Karpas-422 (cell line): ENCODE results near the gene SLC8A3. TPM values are rescaled to one million over a fixed set of nuclear protein-coding genes. Genes with fewer than 3 reads are reported as not detected.
A peak's percentile ranks its signal among the peaks of the same experiment; 100 is the strongest.

Experiments
- DNase-seq: peaks from one replicate; pipeline ENCODE4 v3.0.0-alpha.2; 2015
- H2AFZ ChIP-seq: fragments of 200-600 bp; sonication (generic); 2 replicates; pipeline ENCODE4 v1.6.1; 2014; ENCODE audit warnings: antibody characterized with exemption, low read length, mixed read lengths
- H3K27ac ChIP-seq: fragments of 200-600 bp; sonication (generic); 2 replicates; pipeline ENCODE4 v1.5.1; 2014; ENCODE audit warnings: mild to moderate bottlenecking, low read length, moderate library complexity
- H3K27me3 ChIP-seq: fragments of 200-600 bp; sonication (generic); 2 replicates; pipeline ENCODE4 v1.6.1; 2014; ENCODE audit warnings: low read length, mixed read lengths
- H3K36me3 ChIP-seq: fragments of 200-600 bp; sonication (generic); 2 replicates; pipeline ENCODE4 v1.6.1; 2014; ENCODE audit warnings: low read length, mixed read lengths; ENCODE audit not compliant: insufficient read depth
- H3K4me1 ChIP-seq: fragments of 200-600 bp; sonication (generic); 2 replicates; pipeline ENCODE4 v1.6.1; 2014; ENCODE audit warnings: mild to moderate bottlenecking, low read length, mixed read lengths
- H3K4me2 ChIP-seq: fragments of 200-600 bp; sonication (generic); 2 replicates; pipeline ENCODE4 v1.6.1; 2014; ENCODE audit warnings: low read length, low read depth, mild to moderate bottlenecking; ENCODE audit not compliant: poor library complexity, severe bottlenecking
- H3K4me3 ChIP-seq: fragments of 200-600 bp; sonication (generic); 2 replicates; pipeline ENCODE4 v1.5.1; 2014; ENCODE audit warnings: mild to moderate bottlenecking, antibody characterized with exemption, low read length, mixed read lengths
- H3K79me2 ChIP-seq: fragments of 200-600 bp; sonication (generic); 2 replicates; pipeline ENCODE4 v1.6.1; 2014; ENCODE audit warnings: mild to moderate bottlenecking, low read length, mixed read lengths
- H3K9ac ChIP-seq: fragments of 200-600 bp; sonication (generic); 2 replicates; pipeline ENCODE4 v1.6.0; 2014; ENCODE audit warnings: low read length
- H3K9me2 ChIP-seq: fragments of 200-600 bp; sonication (generic), shearing (Covaris generic); replicated peaks from 2 replicates; pipeline ENCODE4 v1.6.0; 2014; ENCODE audit warnings: mild to moderate bottlenecking, low read length, moderate library complexity; ENCODE audit not compliant: insufficient read depth
- H3K9me3 ChIP-seq: fragments of 300-700, 200-600 bp; sonication (generic); 2 replicates; pipeline ENCODE4 v1.6.1; 2014; ENCODE audit warnings: low read length, mixed read lengths
- H4K20me1 ChIP-seq: fragments of 200-600 bp; sonication (generic); 2 replicates; pipeline ENCODE4 v1.6.1; 2014; ENCODE audit warnings: mild to moderate bottlenecking, antibody characterized with exemption, low read length, low read depth; ENCODE audit not compliant: insufficient read depth
- total RNA-seq: library from RNA; depleted of rRNA; stranded (reverse); fragments of >200 nt; shearing (Covaris generic); gene quantifications from 2 replicates; pipeline ENCODE4 v1.2.3, GENCODE V29; 2014; ENCODE audit warnings: low replicate concordance

The SLC8A3 gene
- total RNA-seq, 1 experiment from 2014 or later, result not detected

GRCh38 chr14:70100071-70100470 lies 88.7 kb downstream of the SLC8A3 start:
- no peak overlapping the region for H2AFZ ChIP-seq
- no peak for DNase-seq
- no peaks in the 10 kb centered on the region for H3K79me2 ChIP-seq
- H3K9me2 ChIP-seq, result no peaks in the 10 kb centered on the region
- H3K9me3 ChIP-seq, result no peaks in the 10 kb centered on the region
- no peaks in the 10 kb centered on the region for H4K20me1 ChIP-seq
- no peak overlapping the region for H3K9ac ChIP-seq
- peaks cover 2% of the 10 kb centered on the region; the same call in 1 of the 2 replicates for H3K27me3 ChIP-seq
- H3K36me3 ChIP-seq, result no peaks in the 10 kb centered on the region
- H3K4me1 ChIP-seq, result no peaks in the 10 kb centered on the region
- H3K4me3 ChIP-seq, result no peak overlapping the region
- H3K27ac ChIP-seq, result no peak overlapping the region
- H3K4me2 ChIP-seq, result no peak overlapping the region

GRCh38 chr14:70098250-70098809 lies 90.4 kb downstream of the SLC8A3 start:
- H3K9ac ChIP-seq, result no peak overlapping the region
- no peaks in the 10 kb centered on the region for H3K9me2 ChIP-seq
- no peaks in the 10 kb centered on the region for H3K36me3 ChIP-seq
- no peaks in the 10 kb centered on the region for H3K4me1 ChIP-seq
- H3K4me3 ChIP-seq, result no peak overlapping the region
- no peak overlapping the region for H2AFZ ChIP-seq
- no peaks in the 10 kb centered on the region for H4K20me1 ChIP-seq
- no peaks in the 10 kb centered on the region for H3K79me2 ChIP-seq
- H3K27ac ChIP-seq, result no peak overlapping the region
- no peaks in the 10 kb centered on the region for H3K27me3 ChIP-seq
- H3K4me2 ChIP-seq, result no peak overlapping the region
- no peaks in the 10 kb centered on the region for H3K9me3 ChIP-seq
- DNase-seq, result no peak

- H3K4me2 ChIP-seq, result no peak overlapping the region
- H3K4me3 ChIP-seq, result no peak overlapping the region
- H4K20me1 ChIP-seq, result no peaks in the 10 kb centered on the region
- H3K9me2 ChIP-seq, result no peaks in the 10 kb centered on the region
- H3K79me2 ChIP-seq, result no peaks in the 10 kb centered on the region
- DNase-seq, result no peak
- no peak overlapping the region for H2AFZ ChIP-seq
- no peaks in the 10 kb centered on the region for H3K27me3 ChIP-seq
- H3K9ac ChIP-seq, result no peak overlapping the region
- H3K9me3 ChIP-seq, result no peaks in the 10 kb centered on the region
- no peaks in the 10 kb centered on the region for H3K4me1 ChIP-seq
- H3K36me3 ChIP-seq, result no peaks in the 10 kb centered on the region
- H3K27ac ChIP-seq, result no peak overlapping the region
These were observed 91.0 kb downstream of the SLC8A3 start for GRCh38 chr14:70097576-70098249.

- no peaks in the 10 kb centered on the region for H3K9me2 ChIP-seq
- DNase-seq, result peak; percentile 60
- no peaks in the 10 kb centered on the region for H3K4me1 ChIP-seq
- H3K27ac ChIP-seq, result no peak overlapping the region
- H3K4me3 ChIP-seq, result no peak overlapping the region
- H4K20me1 ChIP-seq, result no peaks in the 10 kb centered on the region
- no peaks in the 10 kb centered on the region for H3K79me2 ChIP-seq
- no peak overlapping the region for H3K9ac ChIP-seq
- H3K36me3 ChIP-seq, result no peaks in the 10 kb centered on the region
- no peaks in the 10 kb centered on the region for H3K27me3 ChIP-seq
- no peak overlapping the region for H2AFZ ChIP-seq
- H3K9me3 ChIP-seq, result no peaks in the 10 kb centered on the region
- H3K4me2 ChIP-seq, result no peak overlapping the region
These were observed 91.9 kb downstream of the SLC8A3 start for GRCh38 chr14:70096866-70097265.

GRCh38 chr14:70094631-70095030 lies 94.1 kb downstream of the SLC8A3 start:
- H4K20me1 ChIP-seq, result no peaks in the 10 kb centered on the region
- no peaks in the 10 kb centered on the region for H3K36me3 ChIP-seq
- no peak overlapping the region for H2AFZ ChIP-seq
- H3K9ac ChIP-seq, result no peak overlapping the region
- H3K27me3 ChIP-seq, result no peaks in the 10 kb centered on the region
- no peak for DNase-seq
- no peaks in the 10 kb centered on the region for H3K4me1 ChIP-seq
- no peak overlapping the region for H3K4me3 ChIP-seq
- no peak overlapping the region for H3K4me2 ChIP-seq
- no peaks in the 10 kb centered on the region for H3K9me2 ChIP-seq
- no peaks in the 10 kb centered on the region for H3K79me2 ChIP-seq
- no peak overlapping the region for H3K27ac ChIP-seq
- no peaks in the 10 kb centered on the region for H3K9me3 ChIP-seq

GRCh38 chr14:70094106-70094505 lies 94.6 kb downstream of the SLC8A3 start:
- DNase-seq, result no peak
- Histone ChIP-seq H2AFZ (no peak overlapping the region), H3K9ac (no peak overlapping the region), H3K36me3 (no peaks in the 10 kb centered on the region), H3K79me2 (no peaks in the 10 kb centered on the region), H3K4me2 (no peak overlapping the region), H4K20me1 (no peaks in the 10 kb centered on the region), H3K9me3 (no peaks in the 10 kb centered on the region), H3K27ac (no peak overlapping the region), H3K27me3 (no peaks in the 10 kb centered on the region), H3K9me2 (no peaks in the 10 kb centered on the region), H3K4me3 (no peak overlapping the region), H3K4me1 (no peaks in the 10 kb centered on the region)

GRCh38 chr14:70093156-70093555 lies 95.6 kb downstream of the SLC8A3 start:
- H3K36me3 ChIP-seq, result no peaks in the 10 kb centered on the region
- H3K4me3 ChIP-seq, result no peak overlapping the region
- H3K9me2 ChIP-seq, result no peaks in the 10 kb centered on the region
- H3K4me1 ChIP-seq, result no peaks in the 10 kb centered on the region
- no peak overlapping the region for H3K9ac ChIP-seq
- H2AFZ ChIP-seq, result no peak overlapping the region
- no peaks in the 10 kb centered on the region for H3K79me2 ChIP-seq
- no peaks in the 10 kb centered on the region for H4K20me1 ChIP-seq
- no peak overlapping the region for H3K27ac ChIP-seq
- no peaks in the 10 kb centered on the region for H3K27me3 ChIP-seq
- no peak overlapping the region for H3K4me2 ChIP-seq
- DNase-seq, result no peak
- H3K9me3 ChIP-seq, result no peaks in the 10 kb centered on the region

GRCh38 chr14:70087380-70087697 lies 101.4 kb downstream of the SLC8A3 start:
- Histone ChIP-seq H3K79me2 (no peaks in the 10 kb centered on the region), H3K4me2 (no peak overlapping the region), H3K36me3 (no peaks in the 10 kb centered on the region), H3K27me3 (no peaks in the 10 kb centered on the region), H3K9ac (no peak overlapping the region), H3K9me3 (no peaks in the 10 kb centered on the region), H2AFZ (no peak overlapping the region), H3K9me2 (no peaks in the 10 kb centered on the region), H3K4me1 (no peaks in the 10 kb centered on the region), H3K4me3 (no peak overlapping the region), H4K20me1 (no peaks in the 10 kb centered on the region), H3K27ac (no peak overlapping the region)
- no peak for DNase-seq
